ENCODE data around the gene ADAMTS3. TPM values are rescaled to one million over a fixed set of nuclear protein-coding genes. Genes with fewer than 3 reads are reported as not detected.

Gene ADAMTS3
- total RNA-seq, 1 experiment from 2014 or later: 0.07 TPM

DNA sequence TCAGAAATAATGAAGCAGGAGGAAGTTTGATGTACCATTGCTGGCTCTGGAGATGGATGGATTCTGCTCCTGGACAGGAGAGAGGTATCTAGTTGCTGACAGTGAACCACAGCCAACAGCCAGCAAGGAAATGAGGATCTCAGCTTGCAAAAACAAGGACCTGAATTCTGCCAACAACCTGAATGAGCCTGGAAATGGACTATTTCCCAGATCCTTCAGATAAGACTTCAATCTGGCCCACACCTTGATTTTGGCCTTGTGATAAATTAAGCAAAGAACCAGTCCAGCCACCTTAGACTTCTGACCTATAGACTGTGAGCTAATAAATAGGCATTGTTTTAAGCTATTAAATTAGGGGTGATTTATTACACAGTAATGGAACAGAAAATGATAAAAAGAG, 220.3 kb downstream of the ADAMTS3 start:
- Mint-ChIP-seq H3K9me3 (ENCODE audit: low read depth, unreplicated experiment) (no peaks in the 10 kb centered on the region), H3K36me3 (ENCODE audit: insufficient read depth, unreplicated experiment) (no peaks in the 10 kb centered on the region), H3K4me1 (ENCODE audit: low read depth, unreplicated experiment) (no peaks in the 10 kb centered on the region), H3K4me3 (ENCODE audit: low read depth, unreplicated experiment) (no peak overlapping the region), H3K27me3 (ENCODE audit: unreplicated experiment) (no peaks in the 10 kb centered on the region), H3K27ac (ENCODE audit: unreplicated experiment) (no peak overlapping the region)
- intact Hi-C loops (cut with micrococcal nuclease; ENCODE audit: unreplicated experiment): no loop called here
- no TSS peak for BruUV-seq (replicated peaks)
- TF ChIP-seq, protein P1, sequence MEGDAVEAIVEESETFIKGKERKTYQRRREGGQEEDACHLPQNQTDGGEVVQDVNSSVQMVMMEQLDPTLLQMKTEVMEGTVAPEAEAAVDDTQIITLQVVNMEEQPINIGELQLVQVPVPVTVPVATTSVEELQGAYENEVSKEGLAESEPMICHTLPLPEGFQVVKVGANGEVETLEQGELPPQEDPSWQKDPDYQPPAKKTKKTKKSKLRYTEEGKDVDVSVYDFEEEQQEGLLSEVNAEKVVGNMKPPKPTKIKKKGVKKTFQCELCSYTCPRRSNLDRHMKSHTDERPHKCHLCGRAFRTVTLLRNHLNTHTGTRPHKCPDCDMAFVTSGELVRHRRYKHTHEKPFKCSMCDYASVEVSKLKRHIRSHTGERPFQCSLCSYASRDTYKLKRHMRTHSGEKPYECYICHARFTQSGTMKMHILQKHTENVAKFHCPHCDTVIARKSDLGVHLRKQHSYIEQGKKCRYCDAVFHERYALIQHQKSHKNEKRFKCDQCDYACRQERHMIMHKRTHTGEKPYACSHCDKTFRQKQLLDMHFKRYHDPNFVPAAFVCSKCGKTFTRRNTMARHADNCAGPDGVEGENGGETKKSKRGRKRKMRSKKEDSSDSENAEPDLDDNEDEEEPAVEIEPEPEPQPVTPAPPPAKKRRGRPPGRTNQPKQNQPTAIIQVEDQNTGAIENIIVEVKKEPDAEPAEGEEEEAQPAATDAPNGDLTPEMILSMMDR (IDR thresholded peaks at IDR 0.05; ENCODE audit: unreplicated experiment): no peak
- CTCF ChIA-PET: no interaction called here
- no peak for DNase-seq

DNA sequence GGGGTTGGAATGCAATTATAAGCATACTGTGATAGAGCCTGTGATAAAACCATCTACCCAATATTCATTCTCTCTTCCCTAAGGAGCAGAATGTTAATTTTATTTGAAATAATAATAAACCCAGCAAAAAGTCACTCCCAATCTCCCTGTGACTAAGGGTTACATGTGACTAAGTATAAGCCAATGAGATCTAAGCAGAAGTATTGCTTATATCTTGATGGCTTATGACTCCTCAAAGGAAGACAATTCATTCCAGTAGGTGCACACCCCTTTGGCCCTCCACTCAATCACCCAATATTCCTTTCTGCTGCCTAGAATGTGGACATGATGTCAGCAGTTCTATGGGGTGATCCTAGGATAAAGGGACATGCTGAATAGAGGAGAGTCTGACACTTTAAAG, 224.6 kb downstream of the ADAMTS3 start:
- intact Hi-C loops (cut with micrococcal nuclease; ENCODE audit: unreplicated experiment): no loop called here
- no peak overlapping the region for H3K27ac Mint-ChIP-seq (ENCODE audit: unreplicated experiment)
- no peaks in the 10 kb centered on the region for H3K27me3 Mint-ChIP-seq (ENCODE audit: unreplicated experiment)
- H3K9me3 Mint-ChIP-seq (ENCODE audit: low read depth, unreplicated experiment): no peaks in the 10 kb centered on the region
- no peaks in the 10 kb centered on the region for H3K36me3 Mint-ChIP-seq (ENCODE audit: insufficient read depth, unreplicated experiment)
- TF ChIP-seq, protein P1 (IDR thresholded peaks at IDR 0.05; ENCODE audit: unreplicated experiment): no peak
- no peaks in the 10 kb centered on the region for H3K4me1 Mint-ChIP-seq (ENCODE audit: low read depth, unreplicated experiment)
- H3K4me3 Mint-ChIP-seq (ENCODE audit: low read depth, unreplicated experiment): no peak overlapping the region
- BruUV-seq (replicated peaks): no TSS peak
- DNase-seq: no peak
- CTCF ChIA-PET: no interaction called here

DNA sequence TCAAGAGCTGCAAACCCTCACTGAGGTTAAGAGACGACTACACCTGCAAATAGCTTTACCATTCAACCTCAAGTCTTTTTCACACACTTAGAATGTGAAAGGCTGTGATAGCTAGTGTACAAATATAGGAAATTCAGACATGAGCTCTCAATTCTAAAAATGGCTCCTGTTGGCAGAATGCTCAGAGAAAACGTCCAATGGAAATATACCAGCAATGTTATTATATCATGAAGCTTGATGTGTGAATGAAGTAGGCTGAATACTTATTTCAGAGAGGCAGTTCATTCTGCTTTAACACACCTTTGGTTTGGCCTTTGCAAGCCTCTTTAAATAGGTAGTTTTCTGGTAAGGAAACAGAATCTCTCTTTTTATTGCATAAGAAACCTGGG, 227.6 kb downstream of the ADAMTS3 start:
- H3K27ac Mint-ChIP-seq (ENCODE audit: unreplicated experiment): no peak overlapping the region
- BruUV-seq (replicated peaks): no TSS peak
- H3K4me3 Mint-ChIP-seq (ENCODE audit: low read depth, unreplicated experiment): no peak overlapping the region
- no peaks in the 10 kb centered on the region for H3K27me3 Mint-ChIP-seq (ENCODE audit: unreplicated experiment)
- H3K4me1 Mint-ChIP-seq (ENCODE audit: low read depth, unreplicated experiment): no peaks in the 10 kb centered on the region
- DNase-seq: no peak
- intact Hi-C loops (cut with micrococcal nuclease; ENCODE audit: unreplicated experiment): no loop called here
- no peaks in the 10 kb centered on the region for H3K9me3 Mint-ChIP-seq (ENCODE audit: low read depth, unreplicated experiment)
- CTCF ChIA-PET: interaction anchor here (0.8 kb wide), 2 partner anchors 10 to 154 kb away, joined by 3 read pairs; no protein-coding TSS in a partner anchor
- TF ChIP-seq, protein P1 (IDR thresholded peaks at IDR 0.05; ENCODE audit: unreplicated experiment): no peak
- no peaks in the 10 kb centered on the region for H3K36me3 Mint-ChIP-seq (ENCODE audit: insufficient read depth, unreplicated experiment)

DNA sequence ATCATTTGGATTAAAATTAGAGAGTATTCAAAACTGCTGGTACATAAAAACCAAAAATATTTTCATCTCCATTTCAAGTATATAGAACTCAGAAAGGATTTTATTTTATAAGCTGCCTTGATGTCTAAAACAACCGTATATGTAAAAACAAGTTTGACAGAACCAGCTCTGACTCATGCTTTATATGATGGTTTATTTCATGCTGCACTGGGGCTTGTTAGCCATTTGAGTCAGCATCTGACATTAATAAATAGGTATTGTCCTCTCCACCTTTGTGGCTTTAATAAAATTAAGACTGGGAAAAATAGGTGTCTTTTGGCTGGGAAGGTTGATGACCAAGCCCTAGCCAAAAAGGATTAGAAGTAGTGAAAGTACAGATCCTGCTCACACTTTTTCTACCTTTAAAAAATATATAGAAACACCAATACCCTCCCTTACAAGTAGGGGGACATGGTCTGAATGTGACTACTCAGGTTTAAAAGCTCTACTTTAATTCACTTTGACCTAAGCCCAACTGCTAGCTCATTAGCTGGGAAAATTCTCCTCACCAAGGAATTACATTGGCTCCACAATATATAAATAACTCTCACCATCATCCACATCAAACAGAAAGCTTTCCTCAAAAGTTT, 228.1 kb downstream of the ADAMTS3 start:
- BruUV-seq (replicated peaks): no TSS peak
- H3K4me1 Mint-ChIP-seq (ENCODE audit: low read depth, unreplicated experiment): no peaks in the 10 kb centered on the region
- CTCF ChIA-PET: interaction anchor here (0.5 to 0.8 kb wide), 3 partner anchors 9 to 281 kb away, joined by 3 to 5 read pairs (median 3); no protein-coding TSS in a partner anchor
- H3K36me3 Mint-ChIP-seq (ENCODE audit: insufficient read depth, unreplicated experiment): no peaks in the 10 kb centered on the region
- TF ChIP-seq, protein P1 (IDR thresholded peaks at IDR 0.05; ENCODE audit: unreplicated experiment): no peak
- no peaks in the 10 kb centered on the region for H3K9me3 Mint-ChIP-seq (ENCODE audit: low read depth, unreplicated experiment)
- no peak for DNase-seq
- H3K27ac Mint-ChIP-seq (ENCODE audit: unreplicated experiment): no peak overlapping the region
- no peaks in the 10 kb centered on the region for H3K27me3 Mint-ChIP-seq (ENCODE audit: unreplicated experiment)
- intact Hi-C loops (cut with micrococcal nuclease; ENCODE audit: unreplicated experiment): no loop called here
- H3K4me3 Mint-ChIP-seq (ENCODE audit: low read depth, unreplicated experiment): no peak overlapping the region

Measured in Calu3 (cell line).